HEK293 (cell line): ENCODE results near the gene MKRN2.
A peak's percentile ranks its signal among the peaks of the same experiment; 100 is the strongest.

Source experiments
- CTCF ChIA-PET: fragments of 350-600 bp; formaldehyde crosslinking; extraction: SDS; loops from one replicate; lab custom pipeline; 2021; ENCODE audit warnings: antibody characterized with exemption; lab: Yijun Ruan, JAX
- POLR2A ChIA-PET: fragments of 300-600 bp; formaldehyde crosslinking; extraction: SDS; loops from one replicate; lab custom pipeline; 2020; ENCODE audit warnings: antibody characterized with exemption, inconsistent platforms; lab: Yijun Ruan, JAX
- H3K27ac ChIP-seq: fragments of 200-500 bp; sonication (Bioruptor generic); 2 replicates; pipeline ENCODE4 v1.5.1; 2014; ENCODE audit warnings: low read depth, low read length, control low read depth, inconsistent platforms; ENCODE audit errors: extremely low read depth
- H3K36me3 ChIP-seq, 2 experiments: fragments of 200-500 bp in 1 of 2; sonication (Bioruptor generic) in 1 of 2; 1 replicate in 1 of 2; 2 replicates in 1 of 2; pipeline ENCODE4 v1.5.1; 2014 to 2017; ENCODE audit warnings: inconsistent platforms in 2 of 2, low read length in 2 of 2; ENCODE audit not compliant: control insufficient read depth in 2 of 2, insufficient read depth in 1 of 2
- H3K4me1 ChIP-seq: fragments of 200-500 bp; sonication (Bioruptor generic); 2 replicates; pipeline ENCODE4 v1.5.1; 2014; ENCODE audit warnings: mild to moderate bottlenecking, low read length, inconsistent platforms; ENCODE audit not compliant: control insufficient read depth, insufficient read depth
- H3K4me3 ChIP-seq: 2 replicates; pipeline ENCODE4 v1.5.1; 2011; ENCODE audit warnings: low read depth, mild to moderate bottlenecking, control low read depth, low read length, moderate library complexity
- H3K9me3 ChIP-seq: fragments of 200-500 bp; sonication (Bioruptor generic); 2 replicates; pipeline ENCODE4 v1.5.1; 2014; ENCODE audit warnings: low read depth, low read length, inconsistent platforms; ENCODE audit not compliant: control insufficient read depth, insufficient read depth
- FEZF1 ChIP-seq: fragments of 450-650 bp; formaldehyde crosslinking; IDR thresholded peaks from 2 replicates; pipeline ENCODE4 v1.5.1; 2016; ENCODE audit warnings: missing biosample characterization, missing genetic modification characterization
- GLIS1 ChIP-seq: fragments of 450-650 bp; formaldehyde crosslinking; IDR thresholded peaks from 2 replicates; pipeline ENCODE4 v1.5.1; 2016; ENCODE audit warnings: missing biosample characterization, missing genetic modification characterization
- HOXA7 ChIP-seq: sonication (generic); formaldehyde crosslinking; IDR thresholded peaks from 2 replicates; pipeline ENCODE4 v1.8.1; 2022; ENCODE audit warnings: missing genetic modification reagents, borderline replicate concordance
- IKZF3 ChIP-seq: fragments of 450-650 bp; IDR thresholded peaks from 2 replicates; pipeline ENCODE4 v1.5.0; 2018; ENCODE audit warnings: missing biosample characterization, mild to moderate bottlenecking, missing genetic modification characterization, moderate library complexity
- KLF1 ChIP-seq: fragments of 450-650 bp; formaldehyde crosslinking; IDR thresholded peaks from 2 replicates; pipeline ENCODE4 v1.5.1; 2016; ENCODE audit warnings: missing biosample characterization, missing genetic modification characterization
- OSR2 ChIP-seq: fragments of 450-650 bp; formaldehyde crosslinking; IDR thresholded peaks from 2 replicates; pipeline ENCODE4 v1.5.1; 2016; ENCODE audit warnings: missing biosample characterization, missing genetic modification characterization
- OVOL3 ChIP-seq: fragments of 450-650 bp; formaldehyde crosslinking; IDR thresholded peaks from 2 replicates; pipeline ENCODE4 v1.5.1; 2016; ENCODE audit warnings: missing biosample characterization, missing genetic modification characterization
- SCRT2 ChIP-seq: fragments of 450-650 bp; formaldehyde crosslinking; IDR thresholded peaks from 2 replicates; pipeline ENCODE4 v1.5.1; 2016; ENCODE audit warnings: missing biosample characterization, missing genetic modification characterization
- SETDB1 ChIP-seq: IDR thresholded peaks from one replicate; pipeline ENCODE4 v1.6.1; 2017; ENCODE audit warnings: mild to moderate bottlenecking, low read length, moderate library complexity, mixed read lengths; ENCODE audit not compliant: insufficient read length
- SP3 ChIP-seq: fragments of 450-650 bp; formaldehyde crosslinking; IDR thresholded peaks from 2 replicates; pipeline ENCODE4 v1.5.1; 2016; ENCODE audit warnings: missing biosample characterization, missing genetic modification characterization
- ZBTB8A ChIP-seq: fragments of 450-650 bp; formaldehyde crosslinking; IDR thresholded peaks from 2 replicates; pipeline ENCODE4 v1.5.1; 2016; ENCODE audit warnings: missing biosample characterization, missing genetic modification characterization
- ZFP3 ChIP-seq: fragments of 450-650 bp; formaldehyde crosslinking; IDR thresholded peaks from 2 replicates; pipeline ENCODE4 v1.5.1; 2016; ENCODE audit warnings: low read depth, missing biosample characterization, missing genetic modification characterization
- ZNF2 ChIP-seq: fragments of 450-650 bp; formaldehyde crosslinking; IDR thresholded peaks from 2 replicates; pipeline ENCODE4 v1.5.1; 2016; ENCODE audit warnings: missing biosample characterization, missing genetic modification characterization
- ZNF23 ChIP-seq: fragments of 450-650 bp; formaldehyde crosslinking; IDR thresholded peaks from 2 replicates; pipeline ENCODE4 v1.5.1; 2016; ENCODE audit warnings: missing biosample characterization, missing genetic modification characterization, borderline replicate concordance
- ZNF335 ChIP-seq: fragments of 450-650 bp; formaldehyde crosslinking; conservative IDR thresholded peaks from 2 replicates; pipeline ENCODE4 v1.5.1; 2016; ENCODE audit warnings: missing biosample characterization, missing genetic modification characterization
- ZNF48 ChIP-seq: fragments of 450-650 bp; formaldehyde crosslinking; IDR thresholded peaks from 2 replicates; pipeline ENCODE4 v1.5.1; 2016; ENCODE audit warnings: missing biosample characterization, missing genetic modification characterization
- ZNF558 ChIP-seq: fragments of 450-650 bp; formaldehyde crosslinking; IDR thresholded peaks from 2 replicates; pipeline ENCODE4 v1.5.1; 2016; ENCODE audit warnings: missing biosample characterization, missing genetic modification characterization
- ZNF624 ChIP-seq: fragments of 450-650 bp; formaldehyde crosslinking; IDR thresholded peaks from 2 replicates; pipeline ENCODE4 v1.5.1; 2017; ENCODE audit warnings: missing biosample characterization, missing genetic modification characterization
- ZNF768 ChIP-seq: fragments of 450-650 bp; formaldehyde crosslinking; IDR thresholded peaks from 2 replicates; pipeline ENCODE4 v1.5.1; 2018; ENCODE audit warnings: missing biosample characterization, mild to moderate bottlenecking, missing genetic modification characterization
- ZNF792 ChIP-seq: fragments of 450-650 bp; formaldehyde crosslinking; IDR thresholded peaks from 2 replicates; pipeline ENCODE4 v1.5.1; 2016; ENCODE audit warnings: missing biosample characterization, missing genetic modification characterization
- ZXDB ChIP-seq: fragments of 450-650 bp; formaldehyde crosslinking; IDR thresholded peaks from 2 replicates; pipeline ENCODE4 v1.5.1; 2016; ENCODE audit warnings: missing biosample characterization, missing genetic modification characterization
- TF ChIP-seq, protein P1 (sequence below): fragments of 450-650 bp; formaldehyde crosslinking; IDR thresholded peaks from 2 replicates; pipeline ENCODE4 v1.5.1; 2016; ENCODE audit warnings: missing biosample characterization, missing genetic modification characterization
- TF ChIP-seq, protein P2 (sequence below): fragments of 450-650 bp; formaldehyde crosslinking; IDR thresholded peaks from 2 replicates; pipeline ENCODE4 v1.5.1; 2016; ENCODE audit warnings: missing biosample characterization, missing genetic modification characterization

The MKRN2 gene

DNA sequence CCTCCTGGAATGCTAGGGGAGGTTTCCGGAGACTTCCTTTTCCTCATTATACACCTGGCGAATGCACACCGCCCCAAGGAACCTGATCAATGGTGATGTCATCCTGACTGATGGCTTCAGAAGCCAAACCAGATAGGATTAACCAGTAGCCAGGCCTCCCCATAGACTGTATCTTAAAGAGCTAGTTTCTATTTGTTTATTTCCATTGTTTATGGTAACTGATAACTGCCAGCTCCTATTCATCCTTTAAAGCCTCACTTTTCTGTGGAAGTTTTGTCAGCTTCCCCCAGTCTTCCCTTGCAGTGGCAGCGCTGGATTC lies 11.5 kb upstream of the MKRN2 start, which contains the start of gene MKRN2OS (continued):
- TF ChIP-seq ZFP3 (tag by site-specific recombination) (peak; percentile 79), OSR2 (tag by site-specific recombination) (peak; percentile 92), SCRT2 (tag by site-specific recombination) (peak; percentile 68; the same call in 1 of the 2 replicates), ZXDB (tag by site-specific recombination) (peak; percentile 42; the same call in 1 of the 2 replicates)
- TF ChIP-seq, all 188 proteins: peak for 14

DNA sequence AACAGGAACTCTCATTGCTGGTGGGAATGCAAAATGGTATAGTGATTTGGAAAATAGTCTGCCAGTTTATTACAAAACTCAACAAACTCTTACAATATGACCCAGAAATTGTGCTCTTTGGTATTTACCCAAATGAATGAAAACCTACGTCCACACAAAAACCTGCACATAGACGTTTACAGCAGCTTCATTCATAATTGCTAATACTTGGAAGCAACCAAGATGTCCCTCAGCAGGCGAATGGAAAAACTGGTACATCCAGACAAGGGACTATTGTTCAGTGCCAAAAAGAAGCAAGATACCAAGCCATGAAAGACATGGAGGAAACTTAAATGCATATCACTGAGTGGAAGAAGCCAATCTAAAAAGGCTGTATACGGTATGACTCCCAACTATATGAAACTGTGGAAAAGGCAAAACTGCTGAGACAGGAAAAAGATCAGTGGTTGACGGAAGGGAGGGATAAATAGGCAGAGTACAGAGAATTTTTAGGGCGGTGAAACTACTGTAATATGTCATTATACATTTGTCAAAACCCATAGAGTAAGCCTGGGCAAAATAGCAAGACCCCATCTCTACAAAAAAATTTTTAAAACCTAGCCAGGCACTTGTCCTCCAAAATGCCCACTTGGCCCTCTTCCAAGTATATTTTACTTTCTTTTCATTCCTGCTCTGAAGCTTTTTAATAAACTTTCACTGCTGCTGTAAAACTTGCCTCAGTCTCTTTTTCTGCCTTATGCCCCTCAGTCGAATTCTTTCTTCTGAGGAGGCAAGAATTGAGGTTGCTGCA lies 6.7 kb upstream of the MKRN2 start:
- Histone ChIP-seq H3K4me3 (no peak overlapping the region), H3K27ac (no peak overlapping the region), H3K9me3 (no peaks in the 10 kb centered on the region), H3K4me1 (peaks cover 7% of the 10 kb centered on the region; the same call in 1 of the 2 replicates), H3K36me3 (no peaks in the 10 kb centered on the region)
- ChIA-PET CTCF (no interaction called here), POLR2A (no interaction called here)
- TF ChIP-seq ZNF768 (tag by site-specific recombination): no peak
- TF ChIP-seq, protein P1, sequence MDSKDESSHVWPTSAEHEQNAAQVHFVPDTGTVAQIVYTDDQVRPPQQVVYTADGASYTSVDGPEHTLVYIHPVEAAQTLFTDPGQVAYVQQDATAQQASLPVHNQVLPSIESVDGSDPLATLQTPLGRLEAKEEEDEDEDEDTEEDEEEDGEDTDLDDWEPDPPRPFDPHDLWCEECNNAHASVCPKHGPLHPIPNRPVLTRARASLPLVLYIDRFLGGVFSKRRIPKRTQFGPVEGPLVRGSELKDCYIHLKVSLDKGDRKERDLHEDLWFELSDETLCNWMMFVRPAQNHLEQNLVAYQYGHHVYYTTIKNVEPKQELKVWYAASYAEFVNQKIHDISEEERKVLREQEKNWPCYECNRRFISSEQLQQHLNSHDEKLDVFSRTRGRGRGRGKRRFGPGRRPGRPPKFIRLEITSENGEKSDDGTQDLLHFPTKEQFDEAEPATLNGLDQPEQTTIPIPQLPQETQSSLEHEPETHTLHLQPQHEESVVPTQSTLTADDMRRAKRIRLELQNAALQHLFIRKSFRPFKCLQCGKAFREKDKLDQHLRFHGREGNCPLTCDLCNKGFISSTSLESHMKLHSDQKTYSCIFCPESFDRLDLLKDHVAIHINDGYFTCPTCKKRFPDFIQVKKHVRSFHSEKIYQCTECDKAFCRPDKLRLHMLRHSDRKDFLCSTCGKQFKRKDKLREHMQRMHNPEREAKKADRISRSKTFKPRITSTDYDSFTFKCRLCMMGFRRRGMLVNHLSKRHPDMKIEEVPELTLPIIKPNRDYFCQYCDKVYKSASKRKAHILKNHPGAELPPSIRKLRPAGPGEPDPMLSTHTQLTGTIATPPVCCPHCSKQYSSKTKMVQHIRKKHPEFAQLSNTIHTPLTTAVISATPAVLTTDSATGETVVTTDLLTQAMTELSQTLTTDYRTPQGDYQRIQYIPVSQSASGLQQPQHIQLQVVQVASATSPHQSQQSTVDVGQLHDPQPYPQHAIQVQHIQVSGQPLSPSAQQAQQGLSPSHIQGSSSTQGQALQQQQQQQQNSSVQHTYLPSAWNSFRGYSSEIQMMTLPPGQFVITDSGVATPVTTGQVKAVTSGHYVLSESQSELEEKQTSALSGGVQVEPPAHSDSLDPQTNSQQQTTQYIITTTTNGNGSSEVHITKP (tag by site-specific recombination): 0 out of 2 replicates have a peak, but pooled peaks have one; percentile 22
- TF ChIP-seq ZNF2 (tag by site-specific recombination): no peak
- no peak for TF ChIP-seq ZNF792 (tag by site-specific recombination)
- no peak for TF ChIP-seq ZNF23 (tag by site-specific recombination)

DNA sequence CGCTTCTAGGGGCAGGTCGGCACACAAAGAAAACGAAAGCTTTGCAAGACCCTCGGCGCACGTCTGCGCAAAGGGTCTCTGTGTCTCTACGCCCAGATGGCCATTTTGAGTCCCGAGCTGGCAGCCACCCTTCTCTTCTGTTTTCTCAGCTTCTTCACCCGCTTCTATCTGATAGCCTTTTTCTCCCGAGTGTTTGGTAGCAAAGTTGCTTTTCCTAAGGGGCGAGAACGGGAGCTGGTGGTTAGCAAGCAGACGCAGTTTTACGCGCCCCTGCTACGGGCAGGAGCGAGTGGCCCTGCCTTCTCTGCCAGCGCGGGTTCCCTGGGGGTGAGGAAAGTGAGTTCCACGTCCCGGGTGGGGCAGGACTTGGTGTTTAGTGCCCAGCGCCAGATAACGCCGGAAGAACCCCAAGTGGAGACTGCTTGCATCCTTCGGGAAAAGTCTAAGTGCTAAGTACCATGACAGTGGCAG lies 2.9 kb upstream of the MKRN2 start:
- Histone ChIP-seq H3K36me3 (no peaks in the 10 kb centered on the region), H3K4me1 (peaks cover 4% of the 10 kb centered on the region; the same call in 1 of the 2 replicates), H3K27ac (peak overlapping the region; percentile 77), H3K9me3 (no peaks in the 10 kb centered on the region), H3K4me3 (peak overlapping the region; percentile 51)
- POLR2A ChIA-PET: interaction anchor here (0.8 to 1.2 kb wide), 2 partner anchors 8 to 246 kb away, joined by 3 to 12 read pairs; partner anchors contain the start of gene MKRN2OS
- CTCF ChIA-PET: interaction anchor here (0.9 kb wide), 1 partner anchor 12 kb away, joined by 3 read pairs; no protein-coding TSS in a partner anchor
- TF ChIP-seq ZBTB8A (tag by site-specific recombination): 0 out of 2 replicates have a peak, but pooled peaks have one; percentile 13
- no peak for TF ChIP-seq HOXA7 (CRISPR knock-in tag)
- TF ChIP-seq IKZF3: peak; percentile 30; the same call in 1 of the 2 replicates
- TF ChIP-seq OSR2 (tag by site-specific recombination): 0 out of 2 replicates have a peak, but pooled peaks have one; percentile 21
- TF ChIP-seq OVOL3 (tag by site-specific recombination): no peak
- no peak for TF ChIP-seq ZNF48 (tag by site-specific recombination)
- peak; percentile 57 for TF ChIP-seq ZNF335 (tag by site-specific recombination)
- TF ChIP-seq, protein P2, sequence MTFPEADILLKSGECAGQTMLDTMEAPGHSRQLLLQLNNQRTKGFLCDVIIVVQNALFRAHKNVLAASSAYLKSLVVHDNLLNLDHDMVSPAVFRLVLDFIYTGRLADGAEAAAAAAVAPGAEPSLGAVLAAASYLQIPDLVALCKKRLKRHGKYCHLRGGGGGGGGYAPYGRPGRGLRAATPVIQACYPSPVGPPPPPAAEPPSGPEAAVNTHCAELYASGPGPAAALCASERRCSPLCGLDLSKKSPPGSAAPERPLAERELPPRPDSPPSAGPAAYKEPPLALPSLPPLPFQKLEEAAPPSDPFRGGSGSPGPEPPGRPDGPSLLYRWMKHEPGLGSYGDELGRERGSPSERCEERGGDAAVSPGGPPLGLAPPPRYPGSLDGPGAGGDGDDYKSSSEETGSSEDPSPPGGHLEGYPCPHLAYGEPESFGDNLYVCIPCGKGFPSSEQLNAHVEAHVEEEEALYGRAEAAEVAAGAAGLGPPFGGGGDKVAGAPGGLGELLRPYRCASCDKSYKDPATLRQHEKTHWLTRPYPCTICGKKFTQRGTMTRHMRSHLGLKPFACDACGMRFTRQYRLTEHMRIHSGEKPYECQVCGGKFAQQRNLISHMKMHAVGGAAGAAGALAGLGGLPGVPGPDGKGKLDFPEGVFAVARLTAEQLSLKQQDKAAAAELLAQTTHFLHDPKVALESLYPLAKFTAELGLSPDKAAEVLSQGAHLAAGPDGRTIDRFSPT (tag by site-specific recombination): 0 out of 2 replicates have a peak, but pooled peaks have one; percentile 25
- TF ChIP-seq KLF1 (tag by site-specific recombination): 0 out of 2 replicates have a peak, but pooled peaks have one; percentile 16
- TF ChIP-seq ZNF558 (tag by site-specific recombination): no peak
- TF ChIP-seq FEZF1 (tag by site-specific recombination): no peak
- TF ChIP-seq ZNF624 (tag by site-specific recombination): no peak
- no peak for TF ChIP-seq SETDB1
- no peak for TF ChIP-seq SP3 (tag by site-specific recombination)
- TF ChIP-seq, protein P1 (tag by site-specific recombination): peak; percentile 77
- 0 out of 2 replicates have a peak, but pooled peaks have one; percentile 19 for TF ChIP-seq GLIS1
